Osteocyte (in vitro differentiated cells): ENCODE measurements around the gene RAB11B. TPM values are rescaled to one million over a fixed set of nuclear protein-coding genes. Genes with fewer than 3 reads are reported as not detected.
"Not testable (repeated sequence)": the region's sequence is repeated elsewhere in the genome, so short reads cannot be mapped to it uniquely, and the experiment has no call there.

ENCODE experiments used
- DNase-seq: peaks from one replicate; pipeline ENCODE4 v3.0.0; 2021; ENCODE audit warnings: mixed read lengths; ENCODE audit not compliant: unreplicated experiment; ENCODE audit errors: extremely low spot score
- H3K27ac Mint-ChIP-seq: one replicate; pipeline ENCODE4 v1.8.0; 2021; ENCODE audit warnings: mild to moderate bottlenecking, mixed read lengths; ENCODE audit not compliant: unreplicated experiment
- H3K27me3 Mint-ChIP-seq: one replicate; pipeline ENCODE4 v1.8.0; 2021; ENCODE audit warnings: mixed read lengths; ENCODE audit not compliant: unreplicated experiment
- H3K36me3 Mint-ChIP-seq: one replicate; pipeline ENCODE4 v1.8.0; 2021; ENCODE audit warnings: mixed read lengths; ENCODE audit not compliant: unreplicated experiment
- H3K4me1 Mint-ChIP-seq: one replicate; pipeline ENCODE4 v1.8.0; 2021; ENCODE audit warnings: mixed read lengths; ENCODE audit not compliant: unreplicated experiment
- H3K4me3 Mint-ChIP-seq: one replicate; pipeline ENCODE4 v1.8.0; 2021; ENCODE audit warnings: mild to moderate bottlenecking, moderate library complexity, mixed read lengths; ENCODE audit not compliant: unreplicated experiment
- H3K9me3 Mint-ChIP-seq: one replicate; pipeline ENCODE4 v1.8.0; 2021; ENCODE audit warnings: mixed read lengths; ENCODE audit not compliant: unreplicated experiment
- total RNA-seq: library from RNA; stranded (reverse); gene quantifications from 2 replicates; pipeline ENCODE4 v1.2.1, GENCODE V29; 2021
- TF ChIP-seq, protein P1 (sequence below): fragments of 200-600 bp; sonication (generic); IDR thresholded peaks from 2 replicates; pipeline ENCODE4 v1.5.0; 2021; ENCODE audit warnings: antibody characterized with exemption, mild to moderate bottlenecking, moderate library complexity

The RAB11B gene
- total RNA-seq, 1 donor from 2014 or later = 130 TPM

DNA sequence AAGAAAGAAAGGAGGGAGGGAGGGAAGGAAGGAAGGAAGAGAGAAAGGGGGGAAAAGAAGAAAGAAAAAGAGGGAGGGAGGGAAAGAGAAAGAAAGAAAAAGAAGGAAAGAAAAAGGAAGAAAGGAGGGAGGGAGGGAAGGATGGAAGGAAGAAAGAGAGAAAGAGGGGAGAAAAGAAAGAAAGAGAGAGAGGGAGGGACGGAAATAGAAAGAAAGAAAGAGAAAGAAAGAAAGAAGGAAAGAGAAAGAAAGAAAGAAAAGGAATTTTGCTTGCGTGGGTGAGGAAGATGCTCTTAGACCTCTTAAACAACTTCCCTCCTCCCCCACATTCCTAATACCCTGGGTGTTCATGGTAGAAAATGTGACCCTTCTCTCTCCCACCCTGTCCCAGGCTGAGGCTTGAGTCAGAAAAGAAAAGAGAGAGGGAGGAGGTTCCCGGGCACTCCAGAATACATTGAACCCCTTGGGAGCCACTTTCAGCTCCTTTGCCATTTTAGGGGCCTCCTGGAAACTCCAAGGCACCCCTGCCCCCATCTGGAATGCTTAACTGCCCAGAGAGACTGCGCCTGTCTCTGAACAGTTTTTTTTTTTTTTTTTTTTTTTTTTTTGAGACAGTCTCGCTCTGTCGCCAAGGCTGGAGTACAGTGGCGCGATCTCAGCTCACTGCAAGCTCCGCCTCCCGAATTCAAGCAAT, 37.9 kb upstream of the RAB11B start:
- TF ChIP-seq, protein P1, sequence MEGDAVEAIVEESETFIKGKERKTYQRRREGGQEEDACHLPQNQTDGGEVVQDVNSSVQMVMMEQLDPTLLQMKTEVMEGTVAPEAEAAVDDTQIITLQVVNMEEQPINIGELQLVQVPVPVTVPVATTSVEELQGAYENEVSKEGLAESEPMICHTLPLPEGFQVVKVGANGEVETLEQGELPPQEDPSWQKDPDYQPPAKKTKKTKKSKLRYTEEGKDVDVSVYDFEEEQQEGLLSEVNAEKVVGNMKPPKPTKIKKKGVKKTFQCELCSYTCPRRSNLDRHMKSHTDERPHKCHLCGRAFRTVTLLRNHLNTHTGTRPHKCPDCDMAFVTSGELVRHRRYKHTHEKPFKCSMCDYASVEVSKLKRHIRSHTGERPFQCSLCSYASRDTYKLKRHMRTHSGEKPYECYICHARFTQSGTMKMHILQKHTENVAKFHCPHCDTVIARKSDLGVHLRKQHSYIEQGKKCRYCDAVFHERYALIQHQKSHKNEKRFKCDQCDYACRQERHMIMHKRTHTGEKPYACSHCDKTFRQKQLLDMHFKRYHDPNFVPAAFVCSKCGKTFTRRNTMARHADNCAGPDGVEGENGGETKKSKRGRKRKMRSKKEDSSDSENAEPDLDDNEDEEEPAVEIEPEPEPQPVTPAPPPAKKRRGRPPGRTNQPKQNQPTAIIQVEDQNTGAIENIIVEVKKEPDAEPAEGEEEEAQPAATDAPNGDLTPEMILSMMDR = no peak
- Mint-ChIP-seq H3K9me3 (peaks cover 4% of the 10 kb centered on the region), H3K4me3 (peak overlapping the region; percentile 56)

DNA sequence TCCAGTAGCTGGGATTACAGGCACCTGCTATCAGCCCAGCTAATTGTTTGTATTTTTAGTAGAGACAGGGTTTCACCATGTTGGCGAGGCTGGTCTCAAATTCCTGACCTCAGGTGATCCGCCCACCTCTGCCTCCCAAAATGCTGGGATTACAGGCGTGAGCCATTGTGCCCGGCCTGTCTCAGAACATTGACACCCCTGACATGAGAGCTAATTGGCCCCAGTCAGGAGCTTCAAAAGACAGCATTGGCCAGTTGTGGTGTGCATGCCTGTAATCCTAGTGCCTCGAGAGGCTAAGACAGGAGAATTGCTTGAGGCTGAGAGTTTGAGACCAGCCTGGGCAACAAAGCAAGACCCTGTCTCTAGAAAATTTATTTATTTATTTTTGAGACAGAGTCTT, 37.3 kb upstream of the RAB11B start:
- peak overlapping the region; percentile 51 for H3K27ac Mint-ChIP-seq
- DNase-seq, H3K4me3 Mint-ChIP-seq, H3K36me3 Mint-ChIP-seq, H3K27me3 Mint-ChIP-seq, H3K9me3 Mint-ChIP-seq: not testable (repeated sequence)
- H3K4me1 Mint-ChIP-seq = peaks cover 50% of the 10 kb centered on the region

More for the DNA sequence above, 37.9 kb upstream of the RAB11B start:
- Mint-ChIP-seq H3K4me1 (peaks cover 53% of the 10 kb centered on the region), H3K36me3 (no peaks in the 10 kb centered on the region), H3K27me3 (no peaks in the 10 kb centered on the region), H3K27ac (peak overlapping the region; percentile 51)
- DNase-seq = no peak

DNA sequence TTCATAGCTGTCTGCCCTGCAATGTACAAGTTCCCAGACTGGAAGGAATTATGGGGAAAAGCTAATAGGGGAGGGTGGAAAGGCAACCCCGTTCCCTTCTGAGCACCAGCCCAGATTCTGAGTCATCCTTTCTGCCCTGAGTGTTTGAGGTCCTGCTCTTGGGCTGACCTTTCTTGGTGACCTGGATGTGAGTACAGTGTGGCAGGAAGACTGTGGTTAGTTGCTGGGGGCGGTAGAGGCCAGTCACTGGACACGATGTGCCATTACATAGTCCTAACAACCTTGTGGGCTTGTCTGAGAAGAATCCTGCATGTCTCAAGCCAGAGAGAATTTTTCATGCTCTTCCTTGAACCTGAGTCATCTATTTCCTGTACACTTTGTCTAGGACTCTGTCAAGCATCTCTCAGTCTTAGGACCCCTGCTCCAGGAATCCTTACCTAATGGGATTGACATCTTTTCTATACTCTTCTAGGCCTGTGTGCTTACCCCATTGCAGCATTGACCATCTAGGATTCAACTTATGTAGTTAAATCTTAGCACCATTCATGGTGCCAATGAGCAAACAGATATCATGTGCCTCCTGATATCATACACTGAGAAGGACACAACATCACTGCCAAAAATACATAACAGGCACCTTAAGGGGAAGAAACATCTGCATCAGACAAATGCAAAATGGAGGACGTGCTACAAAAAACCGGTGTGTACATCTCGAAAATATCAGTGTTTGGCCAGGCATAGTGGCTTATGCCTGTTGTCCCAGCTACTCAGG, 34.3 kb upstream of the RAB11B start:
- Mint-ChIP-seq H3K27me3 (no peaks in the 10 kb centered on the region), H3K4me1 (peaks cover 46% of the 10 kb centered on the region), H3K36me3 (no peaks in the 10 kb centered on the region), H3K27ac (peak overlapping the region; percentile 83), H3K4me3 (no peak overlapping the region), H3K9me3 (peaks cover 4% of the 10 kb centered on the region)
- no peak for DNase-seq
- TF ChIP-seq, protein P1 = no peak

DNA sequence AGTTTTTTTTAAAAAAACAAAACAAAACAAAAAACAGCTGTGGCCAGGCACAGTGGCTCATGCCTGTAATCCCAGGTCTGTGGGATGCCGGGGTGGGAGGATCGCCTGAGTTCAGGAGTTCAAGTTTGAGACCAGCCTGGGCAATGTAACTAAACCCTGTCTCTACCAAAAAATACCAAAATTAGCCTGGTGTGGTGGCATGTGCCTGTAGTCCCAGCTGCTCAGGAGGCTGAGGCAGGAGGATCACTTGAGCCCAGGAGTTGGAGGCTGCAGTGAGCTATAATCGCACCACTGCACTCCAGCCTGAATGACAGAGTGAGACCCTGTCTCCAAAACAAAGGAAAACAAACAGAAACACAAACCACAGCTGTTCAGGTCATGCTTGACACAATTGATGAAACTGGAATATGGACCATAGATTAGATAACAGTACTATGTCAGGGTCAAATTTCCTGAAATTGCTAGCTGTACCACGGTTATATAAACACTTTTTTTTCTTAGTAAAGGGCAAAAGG, 33.1 kb upstream of the RAB11B start:
- TF ChIP-seq, protein P1 = no peak
- Mint-ChIP-seq H3K4me3 (no peak overlapping the region), H3K9me3 (peaks cover 4% of the 10 kb centered on the region), H3K27me3 (no peaks in the 10 kb centered on the region), H3K27ac (peak overlapping the region; percentile 54), H3K36me3 (no peaks in the 10 kb centered on the region), H3K4me1 (peaks cover 44% of the 10 kb centered on the region)
- DNase-seq = no peak

DNA sequence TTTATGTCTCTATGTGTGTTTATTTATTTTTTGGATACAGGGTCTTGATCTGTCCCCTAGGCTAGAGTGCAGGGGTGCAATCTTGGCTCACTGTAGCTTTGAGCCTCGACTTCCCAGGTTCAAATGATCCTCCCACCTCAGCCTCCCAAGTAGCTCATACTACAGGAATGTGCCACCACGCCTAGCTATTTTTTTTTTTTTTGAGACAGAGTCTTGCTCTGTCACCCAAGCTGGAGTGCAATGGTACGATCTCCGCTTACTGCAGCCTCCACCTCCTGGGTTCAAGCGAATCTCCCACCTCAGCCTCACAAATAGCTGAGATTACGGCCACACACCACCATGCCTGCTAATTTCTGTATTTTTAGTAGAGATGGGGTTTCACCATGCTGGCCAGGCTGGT, 31.2 kb upstream of the RAB11B start:
- Mint-ChIP-seq H3K36me3 (no peaks in the 10 kb centered on the region), H3K27ac (no peak overlapping the region), H3K4me3 (no peak overlapping the region), H3K4me1 (peaks cover 50% of the 10 kb centered on the region), H3K9me3 (peaks cover 4% of the 10 kb centered on the region), H3K27me3 (no peaks in the 10 kb centered on the region)
- no peak for DNase-seq
- TF ChIP-seq, protein P1 = no peak
